DND-41 (cell line): ENCODE results near the gene SMIM11.

ENCODE experiments used
- CTCF ChIP-seq: IDR thresholded peaks from 2 replicates; pipeline ENCODE4 v1.5.1; 2012; ENCODE audit warnings: borderline replicate concordance, low read length, moderate library complexity, mild to moderate bottlenecking; ENCODE audit not compliant: poor library complexity, severe bottlenecking; ENCODE audit errors: extremely low read depth
- EZH2 ChIP-seq: IDR thresholded peaks from 3 replicates; pipeline ENCODE4 v1.6.1; 2012; ENCODE audit warnings: borderline replicate concordance, low read depth, mild to moderate bottlenecking, moderate library complexity, low read length, inconsistent platforms; ENCODE audit not compliant: severe bottlenecking

GRCh38 chr21:34336245-34336644 lies 39.1 kb upstream of the SMIM11 start:
- TF ChIP-seq CTCF (no peak), EZH2 (no peak)
